Endometrial microvascular endothelial cells (primary cell): ENCODE results near the gene C16orf92. TPM values are rescaled to one million over a fixed set of nuclear protein-coding genes. Genes with fewer than 3 reads are reported as not detected.

Experiments used
- in situ Hi-C: cut with HindIII; loops from 2 replicates; pipeline ENCODE4 v1.10.0; 2017; ENCODE audit warnings: low sequenced_read_pairs, low pct_unique_long_range_greater_than_20kb; ENCODE audit errors: inconsistent ontology term
- total RNA-seq: library from RNA; depleted of rRNA; stranded (reverse); fragments of >200 nt; gene quantifications from one replicate; pipeline ENCODE4 v1.2.3, GENCODE V29; 2015; ENCODE audit errors: inconsistent ontology term

Gene C16orf92, protein sequence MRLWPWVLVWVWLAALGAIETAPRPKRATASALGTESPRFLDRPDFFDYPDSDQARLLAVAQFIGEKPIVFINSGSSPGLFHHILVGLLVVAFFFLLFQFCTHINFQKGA
- total RNA-seq: not detected

DNA sequence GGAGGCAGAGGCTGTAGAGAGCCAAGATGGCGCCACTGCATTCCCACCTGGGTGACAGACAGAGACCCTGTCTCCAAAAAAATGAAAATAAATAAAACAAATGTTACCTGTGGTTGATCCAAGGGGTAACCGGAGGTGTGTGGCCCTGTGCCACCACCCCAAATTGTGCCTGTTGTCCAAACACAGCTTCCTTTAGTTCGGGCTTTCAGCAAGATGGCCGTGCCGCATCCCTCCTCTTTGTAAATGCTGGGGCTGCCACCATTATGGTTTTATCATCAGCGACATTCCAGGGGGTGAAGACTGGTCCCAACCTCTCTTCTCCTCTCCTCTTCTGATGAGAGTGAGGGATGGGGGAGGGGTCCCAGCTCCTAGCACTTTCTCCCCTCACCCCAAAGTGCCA, at the start of gene C16orf92:
Gene C16orf92 (plus strand): TSS at position 312 of the 400 bp plus-strand sequence. CDS start 143 bp downstream, outside the sequence.
- in situ Hi-C loops: no loop called here

DNA sequence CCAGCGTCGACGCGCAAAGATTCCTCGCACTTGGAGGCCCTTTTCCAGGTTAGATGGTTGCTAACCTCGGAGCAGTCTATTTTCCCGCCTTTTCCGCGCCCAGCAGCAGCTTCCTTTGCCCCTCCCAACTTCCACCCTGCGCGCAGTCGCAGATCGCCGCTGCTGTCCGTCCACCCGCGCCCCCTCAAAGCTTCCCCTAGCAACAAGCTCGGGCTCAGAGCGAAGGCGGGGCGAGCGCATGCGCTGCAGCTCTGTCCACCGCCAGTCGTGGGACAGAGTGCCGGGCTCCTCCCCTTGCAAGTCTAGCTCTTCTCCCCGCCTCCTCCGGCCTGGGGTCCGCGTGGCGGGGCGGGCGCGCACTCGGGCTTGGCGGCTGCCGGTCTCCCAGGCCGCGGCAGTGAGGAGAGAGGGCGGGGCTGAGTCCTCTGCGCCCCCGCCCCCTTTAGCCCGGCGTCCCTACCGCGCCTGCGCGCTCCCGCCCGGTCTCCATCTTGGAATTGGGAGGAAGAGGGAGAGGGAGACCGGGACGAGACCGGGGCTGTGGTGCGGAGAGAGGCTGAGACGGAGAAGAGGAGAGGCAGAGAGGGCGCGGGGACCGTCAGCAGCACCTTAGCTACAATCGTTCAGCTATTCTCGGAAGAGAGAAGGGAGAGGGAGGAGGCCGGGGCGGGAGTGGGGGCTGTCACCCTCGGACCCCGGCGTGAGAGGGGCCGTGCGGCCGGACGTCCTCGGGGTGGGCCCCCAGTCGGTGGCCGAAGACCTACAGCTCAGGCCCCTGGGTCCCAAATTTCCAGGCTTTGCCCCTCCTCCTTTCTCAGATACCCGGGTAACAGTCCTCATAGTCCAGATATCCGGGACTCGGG, 49.4 kb upstream of the C16orf92 start, which contains the start of gene TAOK2:
Gene TAOK2 (plus strand): TSS at position 485 of the 863 bp plus-strand sequence. CDS start 3,905 bp downstream, outside the sequence.
- in situ Hi-C loops: no loop called here

DNA sequence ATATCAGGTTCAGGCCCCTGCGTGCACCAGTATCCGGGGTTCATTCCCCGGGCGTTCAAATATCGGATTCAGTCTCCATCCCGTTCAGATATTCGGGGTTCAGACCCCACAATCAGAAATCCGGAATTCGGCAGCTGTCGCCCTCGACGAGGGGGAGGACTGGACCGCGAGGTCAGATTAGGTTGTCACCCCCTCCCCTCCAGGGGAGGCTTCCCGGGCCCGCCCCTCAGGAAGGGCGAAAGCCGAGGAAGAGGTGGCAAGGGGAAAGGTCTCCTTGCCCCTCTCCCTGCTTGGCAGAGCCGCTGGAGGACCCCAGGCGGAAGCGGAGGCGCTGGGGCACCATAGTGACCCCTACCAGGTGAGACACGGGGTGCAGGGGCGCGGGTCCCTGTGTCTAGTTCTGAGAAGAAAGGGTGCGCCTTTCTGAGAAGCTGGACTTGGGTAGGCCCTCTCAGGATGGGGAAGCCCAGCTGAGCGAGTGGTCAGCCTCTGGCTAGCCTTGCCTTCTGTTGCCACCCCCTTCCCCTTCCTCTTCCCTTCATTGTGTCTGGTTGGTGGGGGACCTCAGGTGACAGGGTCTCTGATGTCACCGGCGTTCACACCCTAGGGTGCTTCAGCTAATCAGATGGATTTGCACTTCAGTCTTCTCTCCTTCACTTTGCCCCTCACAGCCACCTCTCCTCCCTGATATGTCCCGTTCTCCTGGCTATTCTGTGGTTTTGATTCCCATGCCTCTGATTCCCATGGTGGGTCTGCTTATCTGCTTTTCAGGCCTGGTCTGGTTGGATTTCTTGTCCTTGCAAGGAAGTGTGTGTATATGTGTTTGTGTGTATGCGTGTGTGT, 48.5 kb upstream of the C16orf92 start:
- in situ Hi-C loops: no loop called here

DNA sequence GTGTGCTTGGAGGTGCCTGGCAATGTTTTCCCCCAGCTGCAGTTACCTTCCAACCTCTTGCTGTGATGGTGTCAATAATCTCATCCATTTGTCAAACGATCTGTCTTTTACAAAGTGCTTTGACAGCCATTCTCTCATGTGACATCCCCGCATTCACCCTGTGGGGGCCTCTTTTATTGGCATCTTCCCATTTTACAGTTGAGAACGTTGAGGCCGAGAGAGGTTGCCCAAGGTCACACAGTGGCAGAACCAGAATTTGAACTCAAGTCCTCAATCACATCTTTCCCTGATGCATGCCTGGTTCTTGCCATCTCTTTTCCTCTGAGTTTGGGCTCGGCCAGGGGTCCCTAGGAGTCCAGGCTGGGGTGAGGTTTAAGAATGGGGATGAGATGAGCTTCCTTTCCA, 47.9 kb upstream of the C16orf92 start:
- in situ Hi-C loops: no loop called here

DNA sequence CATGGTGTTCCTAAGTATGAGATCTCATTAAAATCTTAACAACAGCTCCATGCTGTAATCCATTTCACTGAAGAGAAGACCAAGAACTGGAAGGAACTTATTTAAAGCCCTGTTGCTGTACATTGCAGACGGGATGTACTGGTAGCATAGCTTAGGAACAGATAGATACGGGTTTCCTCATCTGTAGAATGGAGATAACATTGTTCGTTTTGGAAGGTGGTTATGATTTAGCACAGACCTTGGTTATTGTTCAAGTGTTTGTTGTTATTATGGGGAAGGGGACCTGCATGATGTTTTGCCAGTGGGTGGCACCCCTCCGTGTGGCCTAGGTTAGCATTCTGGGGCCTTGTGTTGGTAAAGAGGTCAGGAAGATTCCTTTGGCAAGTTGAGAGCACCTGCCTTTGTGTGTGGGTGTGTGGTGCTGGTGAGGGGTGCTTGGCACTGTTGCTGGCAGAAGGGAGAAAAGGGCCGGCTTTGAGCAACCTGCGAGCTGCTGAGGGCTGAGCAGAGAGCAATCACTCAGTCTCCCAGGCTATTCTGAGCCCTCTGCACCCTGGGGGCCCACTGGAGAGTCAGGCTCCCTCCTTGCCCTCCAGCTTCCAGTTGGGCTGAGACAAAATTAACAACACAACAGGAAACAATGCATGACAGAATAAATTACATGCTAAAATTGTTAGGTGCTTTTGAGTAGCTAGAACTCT, 47.0 kb upstream of the C16orf92 start:
- in situ Hi-C loops: no loop called here

DNA sequence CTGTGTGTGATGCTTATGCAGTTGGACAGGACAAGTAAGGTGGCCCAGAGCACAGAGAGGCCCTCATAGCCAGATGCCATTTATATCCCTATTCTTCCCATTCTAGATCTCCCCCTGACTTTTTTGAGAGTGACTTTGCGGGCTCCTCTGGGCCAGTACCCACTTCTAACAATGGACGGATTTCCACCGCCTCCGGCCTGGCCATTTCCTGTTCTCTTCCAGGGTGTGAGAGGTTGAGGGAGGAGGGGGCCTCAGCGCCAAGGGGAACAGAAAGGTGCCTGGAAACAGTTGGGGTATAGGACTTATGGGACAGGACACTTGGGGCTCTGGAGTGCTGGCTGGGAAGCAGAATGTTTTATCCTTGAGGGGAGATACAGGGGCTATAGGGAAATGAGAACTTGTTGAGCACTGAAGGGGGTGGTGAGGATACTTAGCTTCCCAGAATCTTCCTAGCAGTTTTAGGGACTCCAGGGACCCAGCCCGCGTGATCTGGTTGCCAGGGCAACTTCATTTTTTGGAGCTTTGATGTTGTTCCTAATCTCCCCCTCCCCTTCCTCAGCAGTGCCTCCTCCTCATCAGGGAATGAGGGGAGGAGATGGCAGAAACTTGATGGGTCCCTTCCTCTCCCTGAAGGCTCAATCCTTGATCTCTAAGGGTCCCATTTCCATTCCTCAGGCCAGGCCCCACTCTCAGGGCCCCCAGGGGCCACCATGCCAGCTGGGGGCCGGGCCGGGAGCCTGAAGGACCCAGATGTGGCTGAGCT, 45.8 kb upstream of the C16orf92 start:
- in situ Hi-C loops: no loop called here

DNA sequence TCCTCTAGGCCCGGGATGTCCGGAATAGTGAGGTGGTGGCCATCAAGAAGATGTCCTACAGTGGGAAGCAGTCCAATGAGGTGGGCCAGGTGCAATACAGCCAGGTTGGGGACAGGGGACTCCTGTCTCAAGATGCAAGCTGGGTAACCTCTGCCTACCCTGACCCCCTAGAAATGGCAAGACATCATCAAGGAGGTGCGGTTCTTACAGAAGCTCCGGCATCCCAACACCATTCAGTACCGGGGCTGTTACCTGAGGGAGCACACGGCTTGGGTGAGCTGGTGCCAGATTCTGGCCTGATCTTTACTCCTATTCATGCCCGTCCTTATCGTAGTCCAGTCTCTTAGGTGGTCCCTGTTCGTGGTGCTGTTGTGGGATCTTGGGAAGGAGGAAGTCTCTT, 44.9 kb upstream of the C16orf92 start:
- in situ Hi-C loops: no loop called here

DNA sequence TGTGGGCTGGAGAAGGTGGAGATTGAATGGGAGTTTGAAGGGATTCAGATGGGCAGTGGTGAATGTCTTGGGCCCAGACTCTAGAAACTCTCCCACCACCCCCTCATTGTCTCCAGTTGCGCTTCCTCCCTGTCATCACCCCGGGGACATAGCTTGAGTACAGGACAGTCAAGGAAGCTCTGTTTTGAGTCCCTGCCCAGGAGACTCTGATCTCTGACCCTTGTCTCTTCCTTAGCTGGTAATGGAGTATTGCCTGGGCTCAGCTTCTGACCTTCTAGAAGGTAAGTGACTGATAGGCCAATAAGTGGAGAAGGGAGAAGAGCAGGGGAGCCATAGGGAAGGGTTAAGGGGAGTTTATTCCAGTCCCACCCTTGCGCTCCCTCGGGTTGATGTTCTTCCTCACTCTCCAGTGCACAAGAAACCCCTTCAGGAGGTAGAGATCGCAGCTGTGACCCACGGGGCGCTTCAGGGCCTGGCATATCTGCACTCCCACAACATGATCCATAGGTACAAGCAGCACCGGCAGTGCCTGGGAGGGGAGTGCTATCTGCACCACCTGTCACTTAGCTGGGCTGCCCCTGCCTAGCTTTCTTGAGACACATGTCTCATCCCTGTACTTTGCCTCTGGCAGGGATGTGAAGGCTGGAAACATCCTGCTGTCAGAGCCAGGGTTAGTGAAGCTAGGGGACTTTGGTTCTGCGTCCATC, 44.3 kb upstream of the C16orf92 start:
- in situ Hi-C loops: no loop called here

DNA sequence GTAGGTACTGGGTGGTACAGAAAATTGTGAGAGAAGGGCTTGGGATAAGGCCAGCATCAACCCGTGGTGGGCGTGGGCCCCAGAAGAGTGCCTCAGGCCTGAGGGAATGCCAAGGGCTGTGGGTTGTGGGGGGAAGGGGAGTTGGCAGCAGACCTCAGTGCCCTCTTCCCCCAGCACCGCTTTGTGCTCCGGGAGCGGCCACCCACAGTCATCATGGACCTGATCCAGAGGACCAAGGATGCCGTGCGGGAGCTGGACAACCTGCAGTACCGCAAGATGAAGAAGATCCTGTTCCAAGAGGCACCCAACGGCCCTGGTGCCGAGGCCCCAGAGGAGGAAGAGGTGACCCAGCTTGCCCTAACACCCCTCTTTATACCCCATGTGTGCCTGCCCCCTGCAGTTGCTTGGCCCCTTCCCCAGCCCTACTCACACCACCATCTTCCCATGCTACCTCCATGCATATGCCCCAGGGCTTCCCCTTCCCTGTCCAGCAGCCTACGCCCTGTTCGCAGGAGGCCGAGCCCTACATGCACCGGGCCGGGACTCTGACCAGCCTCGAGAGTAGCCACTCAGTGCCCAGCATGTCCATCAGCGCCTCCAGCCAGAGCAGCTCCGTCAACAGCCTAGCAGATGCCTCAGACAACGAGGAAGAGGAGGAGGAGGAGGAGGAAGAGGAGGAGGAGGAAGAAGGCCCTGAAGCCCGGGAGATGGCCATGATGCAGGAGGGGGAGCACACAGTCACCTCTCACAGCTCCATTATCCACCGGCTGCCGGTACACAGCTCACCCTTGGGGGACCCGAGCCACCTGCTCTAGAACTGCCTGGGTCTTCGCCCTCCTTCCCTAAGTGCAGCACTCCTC, 40.2 kb upstream of the C16orf92 start:
- in situ Hi-C loops: no loop called here

DNA sequence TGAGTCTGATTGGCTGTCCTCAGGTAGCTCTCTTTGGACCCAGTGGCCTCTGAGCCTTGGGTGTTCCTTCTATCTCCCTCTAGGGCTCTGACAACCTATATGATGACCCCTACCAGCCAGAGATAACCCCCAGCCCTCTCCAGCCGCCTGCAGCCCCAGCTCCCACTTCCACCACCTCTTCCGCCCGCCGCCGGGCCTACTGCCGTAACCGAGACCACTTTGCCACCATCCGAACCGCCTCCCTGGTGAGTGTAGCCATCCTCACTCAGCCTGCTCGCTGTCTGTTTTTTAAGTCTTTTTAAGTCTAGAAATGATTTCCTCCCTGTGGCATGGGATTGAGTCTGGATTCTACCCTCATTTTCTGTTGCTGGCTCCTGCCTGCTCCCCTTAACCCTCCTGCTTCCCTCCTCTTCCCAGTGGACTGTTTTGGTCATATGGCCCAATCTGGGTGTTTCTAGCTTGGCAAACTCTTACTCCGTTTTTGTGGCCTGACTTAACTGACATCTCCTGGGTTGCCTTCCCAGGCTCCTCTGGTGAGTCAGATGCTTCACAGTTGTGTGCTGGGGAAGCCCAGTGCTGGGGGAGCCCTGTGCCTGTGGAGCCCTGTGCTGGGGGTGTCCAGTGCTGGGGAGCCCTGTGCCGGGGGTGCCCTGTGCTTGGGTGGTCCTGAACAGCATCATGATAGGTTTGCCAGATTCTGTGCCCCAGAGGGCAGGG, 39.4 kb upstream of the C16orf92 start:
- in situ Hi-C loops: no loop called here

DNA sequence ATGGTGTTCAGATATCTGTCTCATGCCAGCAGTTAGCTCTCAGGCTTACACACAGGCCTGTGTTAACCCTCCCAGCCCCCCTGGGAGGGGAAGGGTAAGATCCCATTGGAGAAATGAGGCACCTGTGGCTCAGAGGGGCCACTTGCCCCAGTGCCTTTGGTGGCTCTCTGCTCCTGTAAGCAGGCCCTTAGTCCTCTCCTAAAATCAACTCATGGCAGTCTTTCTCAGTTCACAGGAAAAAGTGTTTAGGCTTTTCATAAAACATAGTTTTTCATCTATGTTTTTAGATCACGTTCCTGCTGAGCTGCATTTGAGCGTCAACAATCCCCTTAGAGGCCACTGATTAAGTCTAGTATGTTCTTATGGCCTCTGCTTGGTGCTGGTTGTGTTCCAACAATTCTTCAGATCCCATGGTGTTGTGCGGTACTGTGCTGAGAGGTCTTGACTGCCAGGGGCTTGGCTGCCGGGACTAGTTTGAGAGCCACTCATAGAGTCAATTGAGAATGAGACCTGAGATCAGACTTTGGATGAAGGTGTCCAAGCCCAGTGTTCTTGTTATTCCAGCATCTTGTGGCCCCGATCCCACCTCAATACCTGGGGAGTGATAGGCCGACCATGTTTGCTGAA, 38.7 kb upstream of the C16orf92 start:
- in situ Hi-C loops: no loop called here

DNA sequence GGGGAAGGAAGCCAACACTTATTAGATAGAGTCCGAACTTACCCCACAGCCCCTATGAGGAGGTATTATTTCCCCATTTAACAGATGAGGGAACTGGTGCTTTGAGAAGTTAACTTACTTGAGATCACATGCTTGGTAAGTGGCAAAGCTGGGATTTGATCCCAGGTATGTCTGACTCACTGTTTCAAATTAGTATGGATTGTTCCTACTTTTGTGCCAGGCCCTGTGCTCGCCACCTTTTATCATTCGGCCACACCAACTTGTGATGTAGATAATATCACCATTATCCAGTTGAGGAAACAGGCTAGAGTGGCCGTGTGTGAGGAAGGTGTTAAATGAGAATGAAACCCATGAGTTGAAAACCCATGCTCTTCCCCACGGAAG, 38.2 kb upstream of the C16orf92 start:
- in situ Hi-C loops: no loop called here

DNA sequence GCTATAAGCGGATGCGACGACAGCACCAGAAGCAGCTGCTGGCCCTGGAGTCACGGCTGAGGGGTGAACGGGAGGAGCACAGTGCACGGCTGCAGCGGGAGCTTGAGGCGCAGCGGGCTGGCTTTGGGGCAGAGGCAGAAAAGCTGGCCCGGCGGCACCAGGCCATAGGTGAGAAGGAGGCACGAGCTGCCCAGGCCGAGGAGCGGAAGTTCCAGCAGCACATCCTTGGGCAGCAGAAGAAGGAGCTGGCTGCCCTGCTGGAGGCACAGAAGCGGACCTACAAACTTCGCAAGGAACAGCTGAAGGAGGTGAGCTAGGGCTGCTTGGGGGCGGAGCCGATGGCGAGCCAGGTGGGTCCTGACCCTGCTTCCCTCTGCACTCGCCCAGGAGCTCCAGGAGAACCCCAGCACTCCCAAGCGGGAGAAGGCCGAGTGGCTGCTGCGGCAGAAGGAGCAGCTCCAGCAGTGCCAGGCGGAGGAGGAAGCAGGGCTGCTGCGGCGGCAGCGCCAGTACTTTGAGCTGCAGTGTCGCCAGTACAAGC, 37.7 kb upstream of the C16orf92 start:
- in situ Hi-C loops: no loop called here

DNA sequence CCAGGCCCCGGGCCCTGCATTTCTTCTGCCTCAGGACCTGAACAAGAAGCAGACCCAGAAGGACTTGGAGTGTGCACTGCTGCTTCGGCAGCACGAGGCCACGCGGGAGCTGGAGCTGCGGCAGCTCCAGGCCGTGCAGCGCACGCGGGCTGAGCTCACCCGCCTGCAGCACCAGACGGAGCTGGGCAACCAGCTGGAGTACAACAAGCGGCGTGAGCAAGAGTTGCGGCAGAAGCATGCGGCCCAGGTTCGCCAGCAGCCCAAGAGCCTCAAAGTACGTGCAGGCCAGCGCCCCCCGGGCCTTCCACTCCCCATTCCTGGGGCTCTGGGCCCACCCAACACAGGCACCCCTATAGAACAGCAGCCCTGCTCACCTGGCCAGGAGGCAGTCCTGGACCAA, 36.8 kb upstream of the C16orf92 start:
- in situ Hi-C loops: no loop called here

DNA sequence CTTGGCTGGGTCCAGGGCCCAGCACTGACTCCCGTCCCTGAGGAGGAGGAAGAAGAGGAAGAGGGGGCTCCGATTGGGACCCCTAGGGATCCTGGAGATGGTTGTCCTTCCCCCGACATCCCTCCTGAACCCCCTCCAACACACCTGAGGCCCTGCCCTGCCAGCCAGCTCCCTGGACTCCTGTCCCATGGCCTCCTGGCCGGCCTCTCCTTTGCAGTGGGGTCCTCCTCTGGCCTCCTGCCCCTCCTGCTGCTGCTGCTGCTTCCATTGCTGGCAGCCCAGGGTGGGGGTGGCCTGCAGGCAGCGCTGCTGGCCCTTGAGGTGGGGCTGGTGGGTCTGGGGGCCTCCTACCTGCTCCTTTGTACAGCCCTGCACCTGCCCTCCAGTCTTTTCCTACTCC, 36.1 kb upstream of the C16orf92 start:
- in situ Hi-C loops: no loop called here
